SU-DHL-6 (cell line): ENCODE results near the gene RCAN2.

ENCODE experiments used
- H2AFZ ChIP-seq: fragments of 200-600 bp; sonication (generic); 2 replicates; pipeline ENCODE4 v1.6.1; 2014; ENCODE audit warnings: low read depth, mild to moderate bottlenecking, moderate library complexity, mixed read lengths, antibody characterized with exemption, low read length; ENCODE audit not compliant: severe bottlenecking
- H3F3A ChIP-seq: fragments of 200-600 bp; shearing (Covaris generic); 2 replicates; pipeline ENCODE4 v1.6.0; 2016; ENCODE audit warnings: antibody characterized with exemption, mild to moderate bottlenecking; ENCODE audit not compliant: insufficient read depth
- H3K27ac ChIP-seq: fragments of 200-600 bp; sonication (generic); 2 replicates; pipeline ENCODE4 v1.5.1; 2016; ENCODE audit warnings: low read depth, mild to moderate bottlenecking, low read length, moderate library complexity, mixed read lengths
- H3K27me3 ChIP-seq: fragments of 200-600 bp; sonication (generic), shearing (Covaris generic); 2 replicates; pipeline ENCODE4 v1.6.0; 2014; ENCODE audit warnings: mild to moderate bottlenecking, low read length
- H3K36me3 ChIP-seq: fragments of 200-600 bp; sonication (generic); 2 replicates; pipeline ENCODE4 v1.6.1; 2014; ENCODE audit warnings: mild to moderate bottlenecking, low read length, mixed read lengths
- H3K4me2 ChIP-seq: fragments of 300-600, 200-600 bp; shearing (Covaris generic), sonication (generic); 2 replicates; pipeline ENCODE4 v1.6.0; 2014; ENCODE audit warnings: low read length, low read depth, mild to moderate bottlenecking; ENCODE audit not compliant: poor library complexity, severe bottlenecking
- H3K4me3 ChIP-seq: fragments of 200-600 bp; sonication (generic); 2 replicates; pipeline ENCODE4 v1.5.1; 2014; ENCODE audit warnings: antibody characterized with exemption, low read length, mild to moderate bottlenecking, mixed read lengths; ENCODE audit not compliant: insufficient read depth, poor library complexity, severe bottlenecking
- H3K79me2 ChIP-seq: fragments of 200-600 bp; sonication (generic); 2 replicates; pipeline ENCODE4 v1.6.1; 2014; ENCODE audit warnings: mild to moderate bottlenecking, low read length, moderate library complexity; ENCODE audit not compliant: insufficient read depth
- H3K9ac ChIP-seq: fragments of 200-600 bp; sonication (generic); 2 replicates; pipeline ENCODE4 v1.7.0; 2014; ENCODE audit warnings: mild to moderate bottlenecking, low read length
- H3K9me2 ChIP-seq: fragments of 200-600 bp; sonication (generic); replicated peaks from 2 replicates; pipeline ENCODE4 v1.6.1; 2014; ENCODE audit warnings: low read length; ENCODE audit not compliant: insufficient read depth
- H3K9me3 ChIP-seq: fragments of 200-600 bp; sonication (generic); 2 replicates; pipeline ENCODE4 v1.6.1; 2014; ENCODE audit warnings: low read length, mixed read lengths; ENCODE audit not compliant: insufficient read depth
- H4K20me1 ChIP-seq: fragments of 200-600 bp; sonication (generic); 2 replicates; pipeline ENCODE4 v1.6.1; 2014; ENCODE audit warnings: low read depth, mild to moderate bottlenecking, antibody characterized with exemption, low read length, moderate library complexity, mixed read lengths
- CTCF ChIP-seq: fragments of 200-600 bp; sonication (generic); IDR thresholded peaks from one replicate; pipeline ENCODE4 v1.5.1; 2017; ENCODE audit warnings: antibody characterized with exemption, mild to moderate bottlenecking, low read length, moderate library complexity; ENCODE audit not compliant: insufficient read depth, poor library complexity, severe bottlenecking
- EZH2phosphoT487 ChIP-seq: fragments of 200-600 bp; sonication (generic), shearing (Covaris generic); conservative IDR thresholded peaks from 2 replicates; pipeline ENCODE4 v1.6.1; 2018; ENCODE audit warnings: mild to moderate bottlenecking, antibody characterized with exemption, low read length, moderate library complexity, mixed read lengths

The RCAN2 gene

GRCh38 chr6:46473881-46474280 lies 17.4 kb downstream of the RCAN2 start:
- no peaks in the 10 kb centered on the region for H4K20me1 ChIP-seq
- TF ChIP-seq EZH2phosphoT487 (no peak), CTCF (no peak)
- peaks cover 4% of the 10 kb centered on the region; the same call in 1 of the 2 replicates for H3K9me3 ChIP-seq
- no peaks in the 10 kb centered on the region for H3K9me2 ChIP-seq
- H3K9ac ChIP-seq, result no peak overlapping the region
- no peak overlapping the region for H2AFZ ChIP-seq
- H3F3A ChIP-seq, result no peaks in the 10 kb centered on the region
- no peak overlapping the region for H3K4me3 ChIP-seq
- no peak overlapping the region for H3K4me2 ChIP-seq
- H3K27me3 ChIP-seq, result no peaks in the 10 kb centered on the region
- H3K36me3 ChIP-seq, result no peaks in the 10 kb centered on the region
- H3K27ac ChIP-seq, result no peak overlapping the region
- no peaks in the 10 kb centered on the region for H3K79me2 ChIP-seq

GRCh38 chr6:46472243-46472642 lies 19.0 kb downstream of the RCAN2 start:
- Histone ChIP-seq H3K36me3 (no peaks in the 10 kb centered on the region), H3K27ac (no peak overlapping the region), H4K20me1 (no peaks in the 10 kb centered on the region), H3K9ac (no peak overlapping the region), H3K9me2 (no peaks in the 10 kb centered on the region), H2AFZ (no peak overlapping the region), H3F3A (no peaks in the 10 kb centered on the region), H3K27me3 (no peaks in the 10 kb centered on the region), H3K4me2 (no peak overlapping the region), H3K4me3 (no peak overlapping the region), H3K79me2 (no peaks in the 10 kb centered on the region), H3K9me3 (peaks cover 4% of the 10 kb centered on the region; the same call in 1 of the 2 replicates)
- TF ChIP-seq EZH2phosphoT487, result no peak

GRCh38 chr6:46469021-46469420 lies 22.2 kb downstream of the RCAN2 start:
- Histone ChIP-seq H3K79me2 (no peaks in the 10 kb centered on the region), H3K9me3 (peaks cover 4% of the 10 kb centered on the region; the same call in 1 of the 2 replicates), H3K9me2 (no peaks in the 10 kb centered on the region), H3F3A (no peaks in the 10 kb centered on the region), H3K9ac (no peak overlapping the region), H3K27me3 (no peaks in the 10 kb centered on the region), H3K27ac (no peak overlapping the region), H4K20me1 (no peaks in the 10 kb centered on the region), H2AFZ (no peak overlapping the region), H3K36me3 (no peaks in the 10 kb centered on the region), H3K4me2 (no peak overlapping the region), H3K4me3 (no peak overlapping the region)
- no peak for TF ChIP-seq EZH2phosphoT487
- no peak for TF ChIP-seq CTCF

GRCh38 chr6:46468403-46469010 lies 22.7 kb downstream of the RCAN2 start:
- no peaks in the 10 kb centered on the region for H4K20me1 ChIP-seq
- H3K4me2 ChIP-seq, result no peak overlapping the region
- no peaks in the 10 kb centered on the region for H3K79me2 ChIP-seq
- H3F3A ChIP-seq, result no peaks in the 10 kb centered on the region
- H3K9me3 ChIP-seq, result peaks cover 4% of the 10 kb centered on the region; the same call in 1 of the 2 replicates
- H3K9me2 ChIP-seq, result no peaks in the 10 kb centered on the region
- H2AFZ ChIP-seq, result no peak overlapping the region
- no peak overlapping the region for H3K4me3 ChIP-seq
- no peak overlapping the region for H3K27ac ChIP-seq
- no peak for TF ChIP-seq CTCF
- no peak for TF ChIP-seq EZH2phosphoT487
- H3K36me3 ChIP-seq, result no peaks in the 10 kb centered on the region
- no peaks in the 10 kb centered on the region for H3K27me3 ChIP-seq
- H3K9ac ChIP-seq, result no peak overlapping the region
